HG02571 (cell line): ENCODE results near the gene ARL8A.
"Not testable (repeated sequence)": the region's sequence is repeated elsewhere in the genome, so short reads cannot be mapped to it uniquely, and the experiment has no call there.

ENCODE experiments used
- ATAC-seq: cut with Tn5 transposase; IDR thresholded peaks from one replicate; pipeline ENCODE4 v1.9.1; 2021; ENCODE audit warnings: mild to moderate bottlenecking, moderate library complexity; ENCODE audit not compliant: unreplicated experiment

The ARL8A gene

GRCh38 chr1:202121006-202121405, 23.5 kb downstream of the ARL8A start:
- no peak for ATAC-seq

- ATAC-seq: no peak
These were observed 26.6 kb downstream of the ARL8A start for GRCh38 chr1:202117898-202118371.

- no peak for ATAC-seq
These were observed 28.2 kb downstream of the ARL8A start for GRCh38 chr1:202116287-202116686.

- ATAC-seq: peak; percentile 60
These were observed 30.7 kb downstream of the ARL8A start for GRCh38 chr1:202113690-202114300.

- ATAC-seq: no peak
These were observed 31.5 kb downstream of the ARL8A start for GRCh38 chr1:202112859-202113689.

- not testable (repeated sequence) for ATAC-seq
These were observed 32.9 kb downstream of the ARL8A start for GRCh38 chr1:202111589-202111988.

- ATAC-seq: no peak
These were observed 33.6 kb downstream of the ARL8A start for GRCh38 chr1:202110977-202111376.

- ATAC-seq: no peak
These were observed 36.5 kb downstream of the ARL8A start for GRCh38 chr1:202107801-202108731.

- no peak for ATAC-seq
These were observed 37.2 kb downstream of the ARL8A start for GRCh38 chr1:202107321-202107761.

- no peak for ATAC-seq
These were observed 37.9 kb downstream of the ARL8A start for GRCh38 chr1:202106340-202107254.

GRCh38 chr1:202105571-202106339, 38.8 kb downstream of the ARL8A start:
- ATAC-seq: no peak

GRCh38 chr1:202104073-202104472, 40.5 kb downstream of the ARL8A start:
- ATAC-seq: no peak

- ATAC-seq: no peak
These were observed 43.4 kb downstream of the ARL8A start for GRCh38 chr1:202101184-202101583.

- no peak for ATAC-seq
These were observed 50.7 kb downstream of the ARL8A start for GRCh38 chr1:202093858-202094257.

- ATAC-seq: no peak
These were observed 53.5 kb downstream of the ARL8A start for GRCh38 chr1:202090994-202091393.

GRCh38 chr1:202088206-202088605, 56.3 kb downstream of the ARL8A start:
- no peak for ATAC-seq

GRCh38 chr1:202086579-202087350, 57.8 kb downstream of the ARL8A start:
- no peak for ATAC-seq

GRCh38 chr1:202085682-202086373, 58.7 kb downstream of the ARL8A start:
- ATAC-seq: no peak
